ENCODE results near the gene CCDC12. TPM values are rescaled to one million over a fixed set of nuclear protein-coding genes. Genes with fewer than 3 reads are reported as not detected.

The CCDC12 gene
- total RNA-seq, 4 donors from 2014 or later, result 56.1 to 86.8 (median 81.6) TPM

DNA sequence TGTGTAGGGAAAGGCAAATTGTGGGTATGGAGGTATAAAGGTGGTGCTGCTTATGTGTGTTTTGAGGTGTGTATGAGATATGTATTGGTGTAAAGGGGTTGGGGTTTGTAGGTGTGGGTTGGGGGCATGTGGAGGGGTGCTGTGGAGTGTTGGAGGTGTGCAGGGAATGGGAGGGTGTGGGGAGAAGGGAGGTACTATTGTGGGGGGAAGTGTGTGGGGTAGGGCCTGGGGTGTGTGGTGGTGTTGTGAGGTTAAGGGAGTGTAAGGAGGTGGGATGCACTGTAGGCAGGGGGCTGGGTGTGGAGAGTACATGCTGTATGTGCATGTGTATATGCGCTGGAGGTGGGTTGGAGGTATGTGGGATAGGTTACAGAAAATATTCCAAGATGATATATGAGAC, 15.7 kb downstream of the CCDC12 start:
- peaks cover 64% of the 10 kb centered on the region for H3K4me1 ChIP-seq
- TF ChIP-seq EP300 (IDR thresholded peaks at IDR 0.05) (no peak), POLR2AphosphoS5 (IDR thresholded peaks at IDR 0.05) (no peak), POLR2A (IDR thresholded peaks at IDR 0.05) (no peak)
- TF ChIP-seq, protein P1, sequence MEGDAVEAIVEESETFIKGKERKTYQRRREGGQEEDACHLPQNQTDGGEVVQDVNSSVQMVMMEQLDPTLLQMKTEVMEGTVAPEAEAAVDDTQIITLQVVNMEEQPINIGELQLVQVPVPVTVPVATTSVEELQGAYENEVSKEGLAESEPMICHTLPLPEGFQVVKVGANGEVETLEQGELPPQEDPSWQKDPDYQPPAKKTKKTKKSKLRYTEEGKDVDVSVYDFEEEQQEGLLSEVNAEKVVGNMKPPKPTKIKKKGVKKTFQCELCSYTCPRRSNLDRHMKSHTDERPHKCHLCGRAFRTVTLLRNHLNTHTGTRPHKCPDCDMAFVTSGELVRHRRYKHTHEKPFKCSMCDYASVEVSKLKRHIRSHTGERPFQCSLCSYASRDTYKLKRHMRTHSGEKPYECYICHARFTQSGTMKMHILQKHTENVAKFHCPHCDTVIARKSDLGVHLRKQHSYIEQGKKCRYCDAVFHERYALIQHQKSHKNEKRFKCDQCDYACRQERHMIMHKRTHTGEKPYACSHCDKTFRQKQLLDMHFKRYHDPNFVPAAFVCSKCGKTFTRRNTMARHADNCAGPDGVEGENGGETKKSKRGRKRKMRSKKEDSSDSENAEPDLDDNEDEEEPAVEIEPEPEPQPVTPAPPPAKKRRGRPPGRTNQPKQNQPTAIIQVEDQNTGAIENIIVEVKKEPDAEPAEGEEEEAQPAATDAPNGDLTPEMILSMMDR (IDR thresholded peaks at IDR 0.05), result no peak
- H3K27ac ChIP-seq, result peak overlapping the region; percentile 68
- WGBS, result 86% methylated on average over 1 of the region's 1 CpG
- DNase-seq (ENCODE audit: low spot score in 2 of 2), result no peak
- no peaks in the 10 kb centered on the region for H3K9me3 ChIP-seq
- H3K36me3 ChIP-seq, result no peaks in the 10 kb centered on the region
- no peaks in the 10 kb centered on the region for H3K27me3 ChIP-seq
- H3K4me3 ChIP-seq, result no peak overlapping the region

DNA sequence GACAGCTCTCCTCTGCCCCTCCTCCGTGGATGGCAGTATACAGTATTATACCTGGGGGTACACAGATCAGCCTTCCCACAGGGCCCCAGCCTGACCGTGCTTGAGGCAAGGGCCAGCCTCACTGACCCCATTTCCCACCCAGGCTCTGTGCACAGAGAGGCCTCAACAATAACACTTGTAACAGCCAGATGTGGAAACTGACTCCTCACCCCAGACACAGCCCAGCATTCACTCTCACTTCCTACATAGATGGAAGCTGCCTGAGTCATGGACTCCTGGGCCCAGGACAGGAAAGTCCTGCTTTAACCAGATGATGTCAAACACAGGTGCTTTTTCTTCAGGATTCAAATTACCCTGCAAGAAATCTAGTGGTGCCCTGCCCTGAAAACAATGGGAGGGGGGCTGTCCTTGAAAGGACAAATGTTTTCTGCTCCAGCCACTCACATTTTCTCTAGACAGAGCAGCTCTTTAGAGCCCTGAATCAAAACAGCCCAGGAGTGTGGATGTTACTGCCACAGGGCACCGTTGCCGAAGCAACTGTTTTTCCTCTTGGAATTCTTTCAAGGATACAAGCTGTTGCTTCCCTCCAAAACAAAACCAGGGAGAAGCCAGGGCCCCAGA, 16.4 kb downstream of the CCDC12 start:
- Histone ChIP-seq H3K4me1 (peaks cover 66% of the 10 kb centered on the region), H3K4me3 (no peak overlapping the region)
- WGBS, result 41% methylated on average over 4 of the region's 4 CpGs

DNA sequence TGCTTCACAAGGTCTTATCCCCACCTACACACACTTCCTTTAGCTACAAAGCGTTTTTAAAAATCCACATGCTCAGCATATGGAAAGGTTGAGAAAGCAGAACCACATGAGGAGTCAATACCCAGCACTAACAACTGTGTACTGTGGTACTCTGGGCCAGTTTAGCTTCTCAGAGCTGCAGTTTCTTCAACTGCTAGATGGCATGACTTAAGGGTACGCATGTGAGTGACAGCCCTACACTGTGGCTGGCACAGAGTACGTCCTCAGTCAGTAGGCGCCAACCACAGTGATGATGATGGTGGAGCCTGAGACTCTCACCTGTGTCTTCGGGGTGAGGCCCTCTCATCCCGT, 17.4 kb downstream of the CCDC12 start:
- TF ChIP-seq, protein P1 (IDR thresholded peaks at IDR 0.05), result no peak
- no peak for TF ChIP-seq POLR2AphosphoS5 (IDR thresholded peaks at IDR 0.05)
- no peak for TF ChIP-seq POLR2A (IDR thresholded peaks at IDR 0.05)
- TF ChIP-seq EP300 (IDR thresholded peaks at IDR 0.05), result no peak
- peak overlapping the region; percentile 68 for H3K27ac ChIP-seq

More for the DNA sequence above, 16.4 kb downstream of the CCDC12 start:
- no peaks in the 10 kb centered on the region for H3K9me3 ChIP-seq
- DNase-seq (ENCODE audit: low spot score in 2 of 2), result no peak
- H3K27me3 ChIP-seq, result no peaks in the 10 kb centered on the region
- H3K36me3 ChIP-seq, result no peaks in the 10 kb centered on the region
- TF ChIP-seq EP300 (IDR thresholded peaks at IDR 0.05), result no peak
- TF ChIP-seq POLR2A (IDR thresholded peaks at IDR 0.05), result no peak
- TF ChIP-seq POLR2AphosphoS5 (IDR thresholded peaks at IDR 0.05), result no peak
- TF ChIP-seq, protein P1 (IDR thresholded peaks at IDR 0.05), result no peak
- peak overlapping the region; percentile 68 for H3K27ac ChIP-seq

DNA sequence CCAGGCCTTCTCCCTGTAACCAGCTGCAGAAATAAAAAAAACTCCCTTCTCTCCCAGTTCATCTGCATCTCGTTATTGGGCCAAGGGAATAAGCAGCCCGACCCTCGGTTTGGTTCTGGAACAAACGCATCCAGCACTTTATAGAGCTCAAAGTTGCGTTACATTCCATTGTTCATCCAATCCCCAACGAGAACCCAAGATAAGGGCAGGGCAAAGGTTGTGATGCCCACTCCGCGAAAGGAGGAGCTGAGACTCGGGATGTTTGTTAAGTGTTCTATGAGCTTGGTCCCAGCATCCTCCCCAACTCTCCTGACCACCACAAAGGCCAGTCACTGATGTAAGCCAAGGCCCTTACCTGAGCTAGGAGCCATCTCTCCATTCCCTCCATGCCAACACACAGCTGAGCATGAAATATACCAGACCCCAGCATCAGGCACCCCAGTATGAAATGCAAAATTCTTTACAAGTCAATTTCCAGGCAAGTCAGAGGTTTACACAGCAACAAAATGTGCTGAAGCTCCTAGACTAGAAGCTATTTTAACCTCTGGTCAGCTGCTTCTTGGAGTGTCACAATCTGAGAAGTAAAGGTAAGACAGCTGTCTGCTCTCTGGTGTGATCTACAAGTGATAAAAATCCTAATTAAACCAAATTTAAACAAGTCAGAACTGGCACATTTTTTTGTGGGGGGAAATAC, 17.9 kb downstream of the CCDC12 start:
- TF ChIP-seq POLR2A (IDR thresholded peaks at IDR 0.05) (no peak), EP300 (IDR thresholded peaks at IDR 0.05) (no peak), POLR2AphosphoS5 (IDR thresholded peaks at IDR 0.05) (no peak)
- TF ChIP-seq, protein P1 (IDR thresholded peaks at IDR 0.05), result no peak
- DNase-seq (ENCODE audit: low spot score in 2 of 2), result no peak
- Histone ChIP-seq H3K27me3 (no peaks in the 10 kb centered on the region), H3K36me3 (no peaks in the 10 kb centered on the region), H3K27ac (no peak overlapping the region), H3K4me3 (no peak overlapping the region), H3K4me1 (peaks cover 74% of the 10 kb centered on the region), H3K9me3 (no peaks in the 10 kb centered on the region)
- WGBS, result 71% methylated on average over 9 of the region's 9 CpGs

More for the DNA sequence above, 17.4 kb downstream of the CCDC12 start:
- DNase-seq (ENCODE audit: low spot score in 2 of 2), result no peak
- Histone ChIP-seq H3K27me3 (no peaks in the 10 kb centered on the region), H3K4me1 (peaks cover 70% of the 10 kb centered on the region), H3K36me3 (no peaks in the 10 kb centered on the region), H3K9me3 (no peaks in the 10 kb centered on the region), H3K4me3 (no peak overlapping the region)
- 71% methylated on average over 3 of the region's 6 CpGs for WGBS

DNA sequence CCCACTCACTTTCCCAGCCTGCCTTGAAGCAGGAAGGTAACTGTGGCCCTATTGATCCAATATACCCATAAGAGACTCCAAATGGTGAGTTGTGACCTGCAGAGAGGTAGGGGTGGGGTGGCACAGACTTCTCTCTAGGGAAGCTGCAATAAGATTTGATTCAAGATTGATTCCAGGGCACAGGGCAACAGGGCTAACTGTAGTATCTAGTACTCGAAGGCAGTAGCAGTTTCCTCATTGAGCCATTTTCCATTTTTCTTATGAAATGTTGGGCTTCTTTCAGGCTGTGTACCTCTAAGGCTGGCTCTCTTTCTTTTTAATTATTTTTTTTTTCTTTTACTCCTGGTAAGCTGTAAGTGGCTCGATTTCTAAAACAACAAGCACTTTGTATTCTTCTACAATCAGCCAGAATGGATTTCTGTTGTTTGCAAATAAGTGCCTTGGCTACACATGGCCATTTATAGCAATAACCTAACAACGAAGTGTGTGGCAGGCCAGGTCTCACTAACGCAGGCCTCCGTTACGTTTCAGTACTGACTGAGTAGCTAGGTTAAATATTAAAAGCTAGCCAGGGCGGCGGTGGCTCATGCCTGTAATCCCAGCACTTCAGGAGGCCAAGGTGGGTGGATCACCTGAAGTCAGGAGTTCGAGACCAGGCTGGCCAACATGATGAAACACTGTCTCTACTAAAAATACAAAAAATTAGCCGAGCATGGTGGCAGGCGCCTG, 19.3 kb downstream of the CCDC12 start:
- Histone ChIP-seq H3K4me1 (peaks cover 79% of the 10 kb centered on the region), H3K27me3 (no peaks in the 10 kb centered on the region), H3K36me3 (no peaks in the 10 kb centered on the region), H3K9me3 (no peaks in the 10 kb centered on the region), H3K4me3 (no peak overlapping the region), H3K27ac (no peak overlapping the region)
- DNase-seq (ENCODE audit: low spot score in 2 of 2), result no peak
- no peak for TF ChIP-seq EP300 (IDR thresholded peaks at IDR 0.05)
- no peak for TF ChIP-seq POLR2A (IDR thresholded peaks at IDR 0.05)
- no peak for TF ChIP-seq POLR2AphosphoS5 (IDR thresholded peaks at IDR 0.05)
- TF ChIP-seq, protein P1 (IDR thresholded peaks at IDR 0.05), result no peak
- WGBS, result 81% methylated on average over 11 of the region's 11 CpGs

All from suprapubic skin (tissue), 4 donors.